Measurements from ENCODE around the gene SETDB2. TPM values are rescaled to one million over a fixed set of nuclear protein-coding genes. Genes with fewer than 3 reads are reported as not detected.

SETDB2 gene
- total and polyA plus RNA-seq, 4 donors, result 11.9 to 22.0 (median 15.7) TPM

- H3K36me3 ChIP-seq (ENCODE audit: control insufficient read depth, insufficient read depth, low read length), result peaks cover 5% of the 10 kb centered on the region
- WGBS (ENCODE audit: insufficient coverage), result 100% methylated on average over 5 of the region's 7 CpGs
- H3K27me3 ChIP-seq (ENCODE audit: control insufficient read depth, insufficient read depth, low read length), result no peaks in the 10 kb centered on the region
- H3K4me3 ChIP-seq (ENCODE audit: low read depth, low read length), result no peak overlapping the region
- H3K4me1 ChIP-seq (ENCODE audit: control insufficient read depth, insufficient read depth, low read length), result no peaks in the 10 kb centered on the region
- DNase-seq (ENCODE audit: low read depth in 4 of 6, low spot score in 6 of 6), result no peak
- H3K27ac ChIP-seq (ENCODE audit: low read depth, low read length), result no peak overlapping the region
- no peaks in the 10 kb centered on the region for H3K9me3 ChIP-seq (ENCODE audit: control insufficient read depth, insufficient read depth, low read length)
Observed at GRCh38 chr13:49457221-49457620, 13.1 kb downstream of the SETDB2 start.

GRCh38 chr13:49459580-49459979, 15.5 kb downstream of the SETDB2 start:
- no CpG with 5 or more reads among the region's 1 CpG for WGBS (ENCODE audit: insufficient coverage)

GRCh38 chr13:49464085-49464484, 20.0 kb downstream of the SETDB2 start:
- no peaks in the 10 kb centered on the region for H3K27me3 ChIP-seq (ENCODE audit: control insufficient read depth, insufficient read depth, low read length)
- peaks cover 15% of the 10 kb centered on the region for H3K36me3 ChIP-seq (ENCODE audit: control insufficient read depth, insufficient read depth, low read length)
- no CpG with 5 or more reads among the region's 1 CpG for WGBS (ENCODE audit: insufficient coverage)
- H3K4me3 ChIP-seq (ENCODE audit: low read depth, low read length), result no peak overlapping the region
- no peaks in the 10 kb centered on the region for H3K4me1 ChIP-seq (ENCODE audit: control insufficient read depth, insufficient read depth, low read length)
- no peak for DNase-seq (ENCODE audit: low read depth in 4 of 6, low spot score in 6 of 6)
- no peaks in the 10 kb centered on the region for H3K9me3 ChIP-seq (ENCODE audit: control insufficient read depth, insufficient read depth, low read length)
- H3K27ac ChIP-seq (ENCODE audit: low read depth, low read length), result no peak overlapping the region

More at GRCh38 chr13:49459580-49459979, 15.5 kb downstream of the SETDB2 start:
- no peaks in the 10 kb centered on the region for H3K27me3 ChIP-seq (ENCODE audit: control insufficient read depth, insufficient read depth, low read length)
- no peak overlapping the region for H3K4me3 ChIP-seq (ENCODE audit: low read depth, low read length)
- no peaks in the 10 kb centered on the region for H3K9me3 ChIP-seq (ENCODE audit: control insufficient read depth, insufficient read depth, low read length)
- DNase-seq (ENCODE audit: low read depth in 4 of 6, low spot score in 6 of 6), result no peak
- H3K4me1 ChIP-seq (ENCODE audit: control insufficient read depth, insufficient read depth, low read length), result no peaks in the 10 kb centered on the region
- no peak overlapping the region for H3K27ac ChIP-seq (ENCODE audit: low read depth, low read length)
- peaks cover 13% of the 10 kb centered on the region for H3K36me3 ChIP-seq (ENCODE audit: control insufficient read depth, insufficient read depth, low read length)

GRCh38 chr13:49464621-49465325, 20.7 kb downstream of the SETDB2 start:
- 100% methylated on average over 2 of the region's 4 CpGs for WGBS (ENCODE audit: insufficient coverage)
- peak in 1 of 6 donors; percentile 14 for DNase-seq (ENCODE audit: low read depth in 4 of 6, low spot score in 6 of 6)
- Histone ChIP-seq H3K27me3 (ENCODE audit: control insufficient read depth, insufficient read depth, low read length) (no peaks in the 10 kb centered on the region), H3K36me3 (ENCODE audit: control insufficient read depth, insufficient read depth, low read length) (peaks cover 15% of the 10 kb centered on the region), H3K4me1 (ENCODE audit: control insufficient read depth, insufficient read depth, low read length) (no peaks in the 10 kb centered on the region), H3K9me3 (ENCODE audit: control insufficient read depth, insufficient read depth, low read length) (no peaks in the 10 kb centered on the region), H3K27ac (ENCODE audit: low read depth, low read length) (no peak overlapping the region), H3K4me3 (ENCODE audit: low read depth, low read length) (no peak overlapping the region)

GRCh38 chr13:49466292-49466838, 22.3 kb downstream of the SETDB2 start:
- DNase-seq (ENCODE audit: low read depth in 4 of 6, low spot score in 6 of 6), result no peak
- WGBS (ENCODE audit: insufficient coverage), result 57% methylated on average over 2 of the region's 5 CpGs
- Histone ChIP-seq H3K4me1 (ENCODE audit: control insufficient read depth, insufficient read depth, low read length) (no peaks in the 10 kb centered on the region), H3K27ac (ENCODE audit: low read depth, low read length) (no peak overlapping the region), H3K4me3 (ENCODE audit: low read depth, low read length) (no peak overlapping the region), H3K36me3 (ENCODE audit: control insufficient read depth, insufficient read depth, low read length) (peaks cover 23% of the 10 kb centered on the region), H3K27me3 (ENCODE audit: control insufficient read depth, insufficient read depth, low read length) (no peaks in the 10 kb centered on the region), H3K9me3 (ENCODE audit: control insufficient read depth, insufficient read depth, low read length) (no peaks in the 10 kb centered on the region)

- no peak overlapping the region for H3K27ac ChIP-seq (ENCODE audit: low read depth, low read length)
- H3K27me3 ChIP-seq (ENCODE audit: control insufficient read depth, insufficient read depth, low read length), result no peaks in the 10 kb centered on the region
- peaks cover 17% of the 10 kb centered on the region for H3K36me3 ChIP-seq (ENCODE audit: control insufficient read depth, insufficient read depth, low read length)
- no peaks in the 10 kb centered on the region for H3K4me1 ChIP-seq (ENCODE audit: control insufficient read depth, insufficient read depth, low read length)
- H3K9me3 ChIP-seq (ENCODE audit: control insufficient read depth, insufficient read depth, low read length), result no peaks in the 10 kb centered on the region
- no CpG with 5 or more reads among the region's 1 CpG for WGBS (ENCODE audit: insufficient coverage)
- DNase-seq (ENCODE audit: low read depth in 4 of 6, low spot score in 6 of 6), result no peak
- no peak overlapping the region for H3K4me3 ChIP-seq (ENCODE audit: low read depth, low read length)
Observed at GRCh38 chr13:49472186-49472585, 28.1 kb downstream of the SETDB2 start.

- no CpG with 5 or more reads among the region's 7 CpGs for WGBS (ENCODE audit: insufficient coverage)
- H3K4me1 ChIP-seq (ENCODE audit: control insufficient read depth, insufficient read depth, low read length), result no peaks in the 10 kb centered on the region
- H3K9me3 ChIP-seq (ENCODE audit: control insufficient read depth, insufficient read depth, low read length), result no peaks in the 10 kb centered on the region
- no peaks in the 10 kb centered on the region for H3K27me3 ChIP-seq (ENCODE audit: control insufficient read depth, insufficient read depth, low read length)
- no peak overlapping the region for H3K4me3 ChIP-seq (ENCODE audit: low read depth, low read length)
- DNase-seq (ENCODE audit: low read depth in 4 of 6, low spot score in 6 of 6), result no peak
- no peak overlapping the region for H3K27ac ChIP-seq (ENCODE audit: low read depth, low read length)
- peaks cover 14% of the 10 kb centered on the region for H3K36me3 ChIP-seq (ENCODE audit: control insufficient read depth, insufficient read depth, low read length)
Observed at GRCh38 chr13:49476529-49476928, 32.5 kb downstream of the SETDB2 start.

- 100% methylated on average over 1 of the region's 5 CpGs for WGBS (ENCODE audit: insufficient coverage)
Observed at GRCh38 chr13:49481788-49482187, 37.7 kb downstream of the SETDB2 start.

GRCh38 chr13:49488563-49488962, 44.5 kb downstream of the SETDB2 start:
- Histone ChIP-seq H3K9me3 (ENCODE audit: control insufficient read depth, insufficient read depth, low read length) (no peaks in the 10 kb centered on the region), H3K4me1 (ENCODE audit: control insufficient read depth, insufficient read depth, low read length) (no peaks in the 10 kb centered on the region), H3K36me3 (ENCODE audit: control insufficient read depth, insufficient read depth, low read length) (peaks cover 5% of the 10 kb centered on the region), H3K27ac (ENCODE audit: low read depth, low read length) (no peak overlapping the region), H3K4me3 (ENCODE audit: low read depth, low read length) (no peak overlapping the region), H3K27me3 (ENCODE audit: control insufficient read depth, insufficient read depth, low read length) (no peaks in the 10 kb centered on the region)
- no CpG with 5 or more reads among the region's 2 CpGs for WGBS (ENCODE audit: insufficient coverage)
- no peak for DNase-seq (ENCODE audit: low read depth in 4 of 6, low spot score in 6 of 6)

More at GRCh38 chr13:49481788-49482187, 37.7 kb downstream of the SETDB2 start:
- no peaks in the 10 kb centered on the region for H3K4me1 ChIP-seq (ENCODE audit: control insufficient read depth, insufficient read depth, low read length)
- no peaks in the 10 kb centered on the region for H3K9me3 ChIP-seq (ENCODE audit: control insufficient read depth, insufficient read depth, low read length)
- peaks cover 14% of the 10 kb centered on the region for H3K36me3 ChIP-seq (ENCODE audit: control insufficient read depth, insufficient read depth, low read length)
- no peak for DNase-seq (ENCODE audit: low read depth in 4 of 6, low spot score in 6 of 6)
- H3K27ac ChIP-seq (ENCODE audit: low read depth, low read length), result no peak overlapping the region
- H3K27me3 ChIP-seq (ENCODE audit: control insufficient read depth, insufficient read depth, low read length), result no peaks in the 10 kb centered on the region
- no peak overlapping the region for H3K4me3 ChIP-seq (ENCODE audit: low read depth, low read length)

GRCh38 chr13:49494645-49495044, 50.6 kb downstream of the SETDB2 start:
- peak overlapping the region; percentile 88 for H3K27ac ChIP-seq (ENCODE audit: low read depth, low read length)

More at GRCh38 chr13:49494645-49495044, 50.6 kb downstream of the SETDB2 start:
- Histone ChIP-seq H3K4me1 (ENCODE audit: control insufficient read depth, insufficient read depth, low read length) (peaks cover 10% of the 10 kb centered on the region), H3K36me3 (ENCODE audit: control insufficient read depth, insufficient read depth, low read length) (no peaks in the 10 kb centered on the region), H3K4me3 (ENCODE audit: low read depth, low read length) (peak overlapping the region; percentile 75), H3K27me3 (ENCODE audit: control insufficient read depth, insufficient read depth, low read length) (no peaks in the 10 kb centered on the region), H3K9me3 (ENCODE audit: control insufficient read depth, insufficient read depth, low read length) (no peaks in the 10 kb centered on the region)
- no CpG with 5 or more reads among the region's 2 CpGs for WGBS (ENCODE audit: insufficient coverage)
- peak in 1 of 6 donors; percentile 4 for DNase-seq (ENCODE audit: low read depth in 4 of 6, low spot score in 6 of 6)

Measured in spinal cord (tissue), 10 donors.